ENCODE measurements around the gene ATXN1L. TPM values are rescaled to one million over a fixed set of nuclear protein-coding genes. Genes with fewer than 3 reads are reported as not detected.
"Not testable (repeated sequence)": the region's sequence is repeated elsewhere in the genome, so short reads cannot be mapped to it uniquely, and the experiment has no call there.

The ATXN1L gene
- total RNA-seq, 2 experiments from 2014 or later: 14.6 to 15.1 TPM

GRCh38 chr16:71831698-71832097 is 14.1 kb upstream of the ATXN1L start:
- H3K36me3 Mint-ChIP-seq; CTCF ChIA-PET; intact Hi-C loops (cut with micrococcal nuclease); H3K27me3 Mint-ChIP-seq; H3K4me1 Mint-ChIP-seq (ENCODE audit: low read depth); H3K4me3 Mint-ChIP-seq; H3K27ac Mint-ChIP-seq; DNase-seq; H3K9me3 Mint-ChIP-seq: not testable (repeated sequence)
- POLR2A ChIA-PET: interaction anchor here (0.6 kb wide), 1 partner anchor 154 kb away, joined by 4 read pairs; no protein-coding TSS in a partner anchor

DNA sequence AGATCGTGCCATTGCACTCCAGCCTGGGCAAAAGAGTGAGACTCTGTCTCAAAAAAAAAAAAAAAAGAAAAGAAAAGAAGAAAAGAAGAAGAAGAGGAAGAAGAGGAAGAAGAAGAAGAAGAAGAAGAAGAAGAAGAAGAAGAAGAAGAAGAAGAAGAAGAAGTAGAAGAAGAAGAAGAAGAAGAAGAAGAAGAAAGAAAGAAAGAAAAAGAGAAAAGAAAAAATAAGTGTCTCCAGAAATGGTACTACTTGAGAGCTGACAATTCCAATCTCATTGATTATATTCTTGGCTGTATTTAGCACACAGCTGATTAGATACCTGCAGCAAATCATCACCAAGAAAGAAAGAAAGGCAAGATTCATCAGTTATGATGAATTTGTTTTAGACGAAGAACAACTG is 13.7 kb upstream of the ATXN1L start:
- H3K27me3 Mint-ChIP-seq; intact Hi-C loops (cut with micrococcal nuclease); CTCF ChIA-PET; H3K27ac Mint-ChIP-seq; DNase-seq; H3K36me3 Mint-ChIP-seq; H3K4me3 Mint-ChIP-seq; H3K9me3 Mint-ChIP-seq; H3K4me1 Mint-ChIP-seq (ENCODE audit: low read depth): not testable (repeated sequence)
- POLR2A ChIA-PET: interaction anchor here (0.6 kb wide), 1 partner anchor 154 kb away, joined by 4 read pairs; no protein-coding TSS in a partner anchor

DNA sequence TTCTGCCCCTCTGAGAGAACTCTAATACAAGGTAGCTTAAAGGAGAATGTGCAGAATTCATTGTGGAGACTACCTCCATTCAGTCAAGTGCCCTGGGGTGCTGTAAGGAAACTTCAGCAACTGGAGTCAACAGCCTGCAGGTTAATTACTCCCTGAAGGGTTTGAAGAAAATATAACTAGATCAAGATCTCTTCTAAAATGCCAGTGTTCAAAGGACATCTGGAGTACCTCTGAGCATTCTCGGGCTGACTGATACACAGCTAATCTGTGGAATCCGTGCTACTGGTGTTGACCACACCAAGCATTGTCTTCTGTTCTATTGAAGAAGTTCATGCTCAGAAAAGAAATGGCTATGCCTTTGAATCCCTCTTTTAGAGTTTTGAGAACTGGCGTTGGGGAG is 11.5 kb upstream of the ATXN1L start:
- Mint-ChIP-seq H3K9me3 (no peaks in the 10 kb centered on the region), H3K27me3 (no peaks in the 10 kb centered on the region), H3K4me3 (no peak overlapping the region), H3K36me3 (no peaks in the 10 kb centered on the region), H3K4me1 (ENCODE audit: low read depth) (peaks cover 7% of the 10 kb centered on the region), H3K27ac (no peak overlapping the region)
- CTCF ChIA-PET: no interaction called here
- intact Hi-C loops (cut with micrococcal nuclease): no loop called here
- POLR2A ChIA-PET: interaction anchor here (1.5 kb wide), 1 partner anchor 9 kb away, joined by 4 read pairs; no protein-coding TSS in a partner anchor
- no peak for DNase-seq

GRCh38 chr16:71837150-71837549 is 8.6 kb upstream of the ATXN1L start:
- Mint-ChIP-seq H3K4me1 (ENCODE audit: low read depth) (peaks cover 10% of the 10 kb centered on the region), H3K9me3 (no peaks in the 10 kb centered on the region), H3K27ac (no peak overlapping the region), H3K36me3 (no peaks in the 10 kb centered on the region), H3K4me3 (no peak overlapping the region), H3K27me3 (no peaks in the 10 kb centered on the region)
- intact Hi-C loops (cut with micrococcal nuclease): no loop called here
- ChIA-PET POLR2A (no interaction called here), CTCF (no interaction called here)
- no peak for DNase-seq

- CTCF ChIA-PET: interaction anchor here (1.4 kb wide), 1 partner anchor 43 kb away, joined by 8 read pairs; no protein-coding TSS in a partner anchor
- peaks cover 20% of the 10 kb centered on the region for H3K4me1 Mint-ChIP-seq (ENCODE audit: low read depth)
These were observed 5.7 kb upstream of the ATXN1L start for GRCh38 chr16:71840052-71840451.

GRCh38 chr16:71843572-71843971 is 2.2 kb upstream of the ATXN1L start:
- no peaks in the 10 kb centered on the region for H3K9me3 Mint-ChIP-seq
- intact Hi-C loops (cut with micrococcal nuclease): no loop called here
- ChIA-PET POLR2A (interaction anchor here (0.8 to 2.1 kb wide), 4 partner anchors 9 to 50 kb away, joined by 3 to 7 read pairs (median 4); partner anchors contain the start of gene AP1G1), CTCF (interaction anchor here (0.8 to 1.5 kb wide), 5 partner anchors 35 to 278 kb away, joined by 3 to 8 read pairs (median 5); partner anchors contain the start of gene AP1G1)
- DNase-seq: no peak
- peaks cover 40% of the 10 kb centered on the region for H3K4me1 Mint-ChIP-seq (ENCODE audit: low read depth)
- H3K4me3 Mint-ChIP-seq: no peak overlapping the region
- H3K27me3 Mint-ChIP-seq: no peaks in the 10 kb centered on the region
- H3K36me3 Mint-ChIP-seq: peaks cover 7% of the 10 kb centered on the region
- H3K27ac Mint-ChIP-seq: peak overlapping the region; percentile 13

More at GRCh38 chr16:71840052-71840451, 5.7 kb upstream of the ATXN1L start:
- Mint-ChIP-seq H3K9me3 (no peaks in the 10 kb centered on the region), H3K27ac (no peak overlapping the region), H3K4me3 (no peak overlapping the region), H3K27me3 (no peaks in the 10 kb centered on the region), H3K36me3 (no peaks in the 10 kb centered on the region)
- intact Hi-C loops (cut with micrococcal nuclease): no loop called here
- no peak for DNase-seq
- POLR2A ChIA-PET: interaction anchor here (1.1 kb wide), 1 partner anchor 24 kb away, joined by 3 read pairs; no protein-coding TSS in a partner anchor

DNA sequence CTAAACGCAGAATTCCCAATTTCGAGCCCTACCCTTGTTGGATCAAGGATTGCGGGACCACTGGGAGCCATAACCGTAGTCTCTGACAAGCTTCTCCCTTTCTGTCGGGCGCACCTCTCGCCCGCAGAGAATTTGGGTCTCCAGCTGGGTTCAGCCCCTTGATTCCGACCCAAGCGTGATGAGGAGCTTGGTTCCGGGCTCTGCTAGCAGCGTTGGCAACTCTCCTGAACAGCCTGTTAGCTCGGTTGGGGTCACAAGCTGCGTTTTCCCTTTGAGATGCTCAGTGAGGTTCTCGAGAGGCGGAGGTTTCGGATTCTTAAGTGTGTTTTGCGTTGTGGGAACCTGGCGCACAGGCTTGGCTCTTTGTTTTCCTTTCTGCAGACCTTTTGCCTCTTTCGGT is 655 bp downstream of the ATXN1L start:
- intact Hi-C loops (cut with micrococcal nuclease): no loop called here

DNA sequence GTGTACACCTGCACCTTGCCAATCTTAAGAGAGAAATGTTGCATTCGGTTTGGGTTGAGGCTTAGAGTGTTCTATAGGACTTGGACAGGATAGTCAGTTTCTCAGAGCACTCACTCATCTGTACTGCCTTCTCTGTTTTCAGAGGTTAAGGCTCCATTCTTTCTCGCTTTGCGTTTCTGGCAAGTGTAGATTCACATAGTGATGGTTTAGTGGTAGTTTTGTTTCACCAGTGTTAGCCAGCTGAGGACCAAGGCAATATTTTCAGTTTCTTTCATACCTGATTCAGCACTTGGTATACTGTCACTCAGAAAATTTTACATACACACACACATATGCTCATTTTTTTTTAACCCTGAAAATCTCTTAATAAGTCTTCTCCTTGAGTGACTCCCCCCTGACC is 1.3 kb downstream of the ATXN1L start:
- Mint-ChIP-seq H3K4me3 (peak overlapping the region; percentile 91), H3K36me3 (peaks cover 30% of the 10 kb centered on the region), H3K4me1 (ENCODE audit: low read depth) (peaks cover 41% of the 10 kb centered on the region), H3K27ac (peak overlapping the region; percentile 72), H3K9me3 (no peaks in the 10 kb centered on the region), H3K27me3 (no peaks in the 10 kb centered on the region)
- intact Hi-C loops (cut with micrococcal nuclease): no loop called here
- ChIA-PET CTCF (interaction anchor here (0.9 kb wide), 1 partner anchor 35 kb away, joined by 5 read pairs; no protein-coding TSS in a partner anchor), POLR2A (interaction anchor here (1.1 kb wide), 1 partner anchor 36 kb away, joined by 5 read pairs; the partner anchor contains the start of gene ZNF821)
- DNase-seq: no peak

More for the DNA sequence above, 655 bp downstream of the ATXN1L start:
- no peaks in the 10 kb centered on the region for H3K9me3 Mint-ChIP-seq
- peaks cover 41% of the 10 kb centered on the region for H3K4me1 Mint-ChIP-seq (ENCODE audit: low read depth)
- H3K27ac Mint-ChIP-seq: peak overlapping the region; percentile 72
- H3K27me3 Mint-ChIP-seq: no peaks in the 10 kb centered on the region
- peak; percentile 45 for DNase-seq
- peak overlapping the region; percentile 91 for H3K4me3 Mint-ChIP-seq
- peaks cover 29% of the 10 kb centered on the region for H3K36me3 Mint-ChIP-seq
- ChIA-PET POLR2A (interaction anchor here (1.0 to 1.1 kb wide), 2 partner anchors 37 to 38 kb away, joined by 4 to 5 read pairs; partner anchors contain the start of genes AP1G1 and ZNF821), CTCF (interaction anchor here (0.9 kb wide), 1 partner anchor 36 kb away, joined by 5 read pairs; no protein-coding TSS in a partner anchor)

- DNase-seq: no peak
- POLR2A ChIA-PET: interaction anchor here (1.3 kb wide), 1 partner anchor 41 kb away, joined by 3 read pairs; no protein-coding TSS in a partner anchor
- intact Hi-C loops (cut with micrococcal nuclease): no loop called here
- no peaks in the 10 kb centered on the region for H3K27me3 Mint-ChIP-seq
- peak overlapping the region; percentile 15 for H3K27ac Mint-ChIP-seq
- H3K36me3 Mint-ChIP-seq: peaks cover 36% of the 10 kb centered on the region
- peaks cover 39% of the 10 kb centered on the region for H3K4me1 Mint-ChIP-seq (ENCODE audit: low read depth)
- no peak overlapping the region for H3K4me3 Mint-ChIP-seq
- CTCF ChIA-PET: no interaction called here
- H3K9me3 Mint-ChIP-seq: no peaks in the 10 kb centered on the region
These were observed 2.8 kb downstream of the ATXN1L start for GRCh38 chr16:71848622-71849021.

DNA sequence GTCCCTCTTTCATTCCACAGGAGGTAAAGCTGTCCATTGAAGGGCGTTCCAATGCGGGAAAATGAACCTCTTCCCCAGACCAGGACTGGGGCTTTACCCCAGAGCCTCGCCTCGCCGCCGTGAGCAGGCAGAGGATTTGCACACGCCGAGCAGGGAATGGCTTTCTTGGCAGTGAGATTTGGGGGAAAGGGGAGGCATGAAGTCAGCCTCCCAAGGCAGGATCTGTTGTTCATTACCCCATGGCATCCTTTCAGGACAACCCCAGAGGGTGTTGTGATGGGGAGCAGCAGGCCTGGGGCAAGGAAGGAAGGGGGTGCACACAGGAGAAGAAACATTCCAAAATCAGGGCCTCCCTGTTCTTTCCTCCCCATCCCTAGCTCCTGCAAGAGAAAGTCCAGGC is 6.0 kb downstream of the ATXN1L start:
- H3K4me1 Mint-ChIP-seq (ENCODE audit: low read depth): peaks cover 62% of the 10 kb centered on the region

GRCh38 chr16:71852158-71852557 is 6.4 kb downstream of the ATXN1L start:
- H3K27ac Mint-ChIP-seq: no peak overlapping the region
- POLR2A ChIA-PET: interaction anchor here (1.5 kb wide), 1 partner anchor 9 kb away, joined by 3 read pairs; no protein-coding TSS in a partner anchor
- no peaks in the 10 kb centered on the region for H3K27me3 Mint-ChIP-seq
- CTCF ChIA-PET: interaction anchor here (1.5 kb wide), 1 partner anchor 30 kb away, joined by 4 read pairs; no protein-coding TSS in a partner anchor
- intact Hi-C loops (cut with micrococcal nuclease): no loop called here
- H3K36me3 Mint-ChIP-seq: peaks cover 40% of the 10 kb centered on the region
- peaks cover 60% of the 10 kb centered on the region for H3K4me1 Mint-ChIP-seq (ENCODE audit: low read depth)
- DNase-seq: no peak
- no peak overlapping the region for H3K4me3 Mint-ChIP-seq
- no peaks in the 10 kb centered on the region for H3K9me3 Mint-ChIP-seq

More for the DNA sequence above, 6.0 kb downstream of the ATXN1L start:
- Mint-ChIP-seq H3K36me3 (peaks cover 40% of the 10 kb centered on the region), H3K4me3 (no peak overlapping the region), H3K27me3 (no peaks in the 10 kb centered on the region), H3K27ac (no peak overlapping the region), H3K9me3 (no peaks in the 10 kb centered on the region)
- ChIA-PET CTCF (interaction anchor here (1.5 to 1.6 kb wide), 2 partner anchors 31 kb away, joined by 4 read pairs; no protein-coding TSS in a partner anchor), POLR2A (interaction anchor here (1.5 kb wide), 1 partner anchor 9 kb away, joined by 3 read pairs; no protein-coding TSS in a partner anchor)
- no peak for DNase-seq
- intact Hi-C loops (cut with micrococcal nuclease): no loop called here

- H3K4me3 Mint-ChIP-seq: no peak overlapping the region
- DNase-seq: no peak
- H3K27ac Mint-ChIP-seq: no peak overlapping the region
- peaks cover 58% of the 10 kb centered on the region for H3K4me1 Mint-ChIP-seq (ENCODE audit: low read depth)
- H3K9me3 Mint-ChIP-seq: no peaks in the 10 kb centered on the region
- CTCF ChIA-PET: interaction anchor here (1.5 kb wide), 1 partner anchor 30 kb away, joined by 4 read pairs; no protein-coding TSS in a partner anchor
- H3K27me3 Mint-ChIP-seq: no peaks in the 10 kb centered on the region
- intact Hi-C loops (cut with micrococcal nuclease): no loop called here
- POLR2A ChIA-PET: interaction anchor here (1.5 kb wide), 1 partner anchor 9 kb away, joined by 3 read pairs; no protein-coding TSS in a partner anchor
- H3K36me3 Mint-ChIP-seq: peaks cover 40% of the 10 kb centered on the region
These were observed 6.8 kb downstream of the ATXN1L start for GRCh38 chr16:71852561-71852960.
